GM19395 (cell line): ENCODE results near the gene ATP5F1D.

Source experiments
- ATAC-seq: cut with Tn5 transposase; IDR thresholded peaks from one replicate; pipeline ENCODE4 v1.9.1; 2021; ENCODE audit warnings: mild to moderate bottlenecking, moderate library complexity; ENCODE audit not compliant: unreplicated experiment

The ATP5F1D gene

DNA sequence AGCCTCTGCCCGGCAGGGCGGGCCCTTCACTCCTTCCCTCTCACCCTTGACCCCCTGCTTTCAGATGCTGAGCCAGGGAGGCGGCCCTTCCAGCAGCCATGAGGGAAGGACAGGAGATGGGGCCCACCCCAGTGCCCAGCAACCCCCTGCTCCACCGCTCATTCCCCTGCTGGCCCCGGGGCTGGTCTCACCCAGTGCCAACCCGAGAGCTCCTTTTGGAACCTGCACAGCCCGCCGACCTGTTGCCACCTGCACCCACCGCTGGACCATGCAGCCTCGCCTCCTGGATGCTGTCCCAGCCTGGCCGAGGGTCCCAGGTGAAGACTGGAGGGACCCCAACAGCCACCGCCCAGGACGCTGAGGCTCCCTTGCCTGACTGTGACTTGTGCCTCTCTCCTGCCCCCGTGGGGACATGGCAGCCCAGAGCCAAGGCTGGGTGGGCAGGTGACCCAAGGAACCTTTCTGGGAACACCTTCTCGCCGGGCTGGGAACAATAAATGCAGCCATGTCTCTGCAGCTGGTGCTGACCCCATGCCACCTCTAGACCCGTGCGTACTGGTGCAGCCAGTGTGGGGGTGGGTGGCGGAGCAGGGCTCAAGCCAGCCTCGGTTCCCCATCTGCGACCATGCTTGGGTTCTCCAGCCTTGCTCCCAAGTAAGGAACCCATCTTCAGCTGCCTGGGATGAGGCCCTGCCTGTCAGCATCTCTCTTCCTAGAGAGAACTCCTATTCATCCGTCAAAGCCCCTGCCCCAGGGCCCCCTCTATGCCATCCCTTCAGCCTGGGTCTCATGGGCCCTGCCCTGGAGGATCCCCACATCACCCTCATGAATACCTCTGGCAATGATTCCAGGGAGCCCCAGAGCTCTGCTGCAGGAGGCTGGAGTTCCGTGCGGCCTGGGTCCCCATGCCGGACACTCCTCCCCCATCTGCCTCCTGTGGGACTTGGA lies 37.4 kb downstream of the ATP5F1D start:
- no peak for ATAC-seq

DNA sequence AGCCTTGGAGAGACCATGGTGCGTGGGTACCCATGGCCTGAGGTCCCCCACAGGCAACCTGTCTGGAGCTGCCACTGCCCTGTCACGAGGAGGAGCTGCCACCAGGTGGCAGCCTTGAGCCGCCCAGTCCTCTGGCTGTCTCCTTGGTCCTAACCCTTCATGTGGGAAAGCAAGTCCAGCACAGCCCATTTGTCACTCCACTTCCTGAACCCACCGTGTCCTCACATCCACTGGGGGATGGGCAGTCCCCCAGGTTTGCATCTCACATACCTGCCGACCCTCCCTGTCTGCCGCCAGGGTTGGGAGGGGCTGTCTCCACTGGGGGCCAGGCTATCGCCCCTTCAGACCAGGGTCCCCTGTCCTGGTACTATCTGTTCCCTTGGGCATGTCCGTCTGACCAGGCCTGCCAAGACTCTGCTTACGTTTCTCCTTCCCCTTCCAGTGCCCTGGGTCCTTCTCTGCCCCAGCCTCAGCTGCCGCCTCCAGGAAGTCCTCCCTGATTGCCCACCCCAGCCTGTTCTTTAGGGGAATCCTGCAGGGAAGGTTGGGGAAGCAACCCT lies 38.3 kb downstream of the ATP5F1D start:
- no peak for ATAC-seq

DNA sequence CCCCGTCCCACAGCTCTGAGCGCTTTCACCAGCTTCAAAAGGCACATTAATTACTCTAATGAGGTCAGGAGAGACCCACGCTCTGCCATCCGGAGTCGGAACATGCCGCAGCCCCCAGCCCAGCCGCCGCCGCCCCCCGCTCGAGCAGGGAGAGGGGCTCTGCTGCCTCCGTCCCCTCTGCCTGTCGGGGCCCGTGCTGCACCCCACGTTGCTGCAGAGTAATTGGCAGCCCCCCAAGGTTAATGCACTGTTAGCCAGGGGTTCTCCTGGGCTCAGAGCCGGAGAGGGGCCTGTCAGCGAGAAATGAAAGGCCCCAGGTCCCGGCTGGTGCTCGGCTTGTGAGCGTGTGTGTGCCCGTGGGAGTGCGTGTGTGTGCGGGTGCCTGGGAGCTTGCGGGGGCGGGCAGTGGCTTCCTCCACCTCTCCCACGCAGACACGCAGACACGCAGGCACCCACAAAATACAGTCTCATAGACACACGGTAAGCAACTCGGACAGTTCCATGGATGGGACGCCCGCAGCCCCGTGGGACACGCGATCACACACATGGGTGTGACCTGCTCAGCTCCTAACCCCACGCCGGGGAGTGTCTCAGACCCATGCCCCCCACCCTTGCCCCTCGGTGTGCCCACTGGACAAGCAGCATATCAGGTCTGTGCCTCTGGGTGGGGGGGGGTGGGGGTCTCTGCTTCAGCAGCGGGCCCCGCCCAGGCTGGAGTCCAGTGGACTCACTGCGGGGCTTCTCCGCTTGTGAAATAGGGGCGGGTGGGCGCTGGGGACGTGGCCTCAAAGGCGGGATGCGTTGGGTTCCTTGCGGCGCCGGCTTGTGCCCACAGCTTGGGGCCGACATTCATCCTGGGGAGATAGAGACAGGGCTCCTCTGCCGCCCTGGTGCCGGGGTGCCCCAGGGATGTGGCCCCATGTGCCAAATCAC lies 39.4 kb downstream of the ATP5F1D start:
- no peak for ATAC-seq

DNA sequence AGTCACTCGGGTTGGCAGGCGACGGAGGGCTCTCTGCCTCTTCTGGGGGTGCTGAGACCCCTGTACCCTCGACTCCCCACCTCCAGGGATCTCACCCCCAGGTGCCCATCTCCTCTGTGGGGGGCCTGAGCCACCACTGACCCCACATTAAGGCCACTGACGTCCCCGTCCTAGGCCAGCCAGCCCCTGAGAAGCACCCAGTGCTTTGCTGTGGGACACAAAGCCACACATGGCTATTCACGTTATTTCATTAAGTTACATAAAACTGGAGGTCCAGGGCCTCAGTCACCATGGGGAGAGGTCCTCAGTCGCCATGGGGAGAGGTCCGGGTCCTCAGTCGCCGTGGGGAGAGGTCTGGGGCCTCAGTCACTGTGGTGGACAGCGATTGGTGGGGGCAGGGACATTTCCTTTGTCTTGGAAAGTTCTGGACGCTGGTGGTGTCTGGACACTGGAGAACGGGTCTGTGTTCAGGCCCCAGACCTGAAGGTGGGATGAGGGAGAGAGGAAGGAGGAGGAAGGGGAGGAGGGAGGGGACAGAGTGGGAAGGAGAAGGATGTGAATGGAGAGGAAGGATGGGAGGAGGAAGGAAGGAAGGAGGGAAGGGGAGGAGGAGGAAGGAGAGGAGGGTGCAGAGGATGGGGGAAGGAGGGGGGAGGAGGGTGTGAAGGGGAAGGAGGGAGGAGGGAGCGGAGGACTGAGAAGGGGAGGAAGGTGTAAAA lies 40.2 kb downstream of the ATP5F1D start:
- ATAC-seq = no peak

DNA sequence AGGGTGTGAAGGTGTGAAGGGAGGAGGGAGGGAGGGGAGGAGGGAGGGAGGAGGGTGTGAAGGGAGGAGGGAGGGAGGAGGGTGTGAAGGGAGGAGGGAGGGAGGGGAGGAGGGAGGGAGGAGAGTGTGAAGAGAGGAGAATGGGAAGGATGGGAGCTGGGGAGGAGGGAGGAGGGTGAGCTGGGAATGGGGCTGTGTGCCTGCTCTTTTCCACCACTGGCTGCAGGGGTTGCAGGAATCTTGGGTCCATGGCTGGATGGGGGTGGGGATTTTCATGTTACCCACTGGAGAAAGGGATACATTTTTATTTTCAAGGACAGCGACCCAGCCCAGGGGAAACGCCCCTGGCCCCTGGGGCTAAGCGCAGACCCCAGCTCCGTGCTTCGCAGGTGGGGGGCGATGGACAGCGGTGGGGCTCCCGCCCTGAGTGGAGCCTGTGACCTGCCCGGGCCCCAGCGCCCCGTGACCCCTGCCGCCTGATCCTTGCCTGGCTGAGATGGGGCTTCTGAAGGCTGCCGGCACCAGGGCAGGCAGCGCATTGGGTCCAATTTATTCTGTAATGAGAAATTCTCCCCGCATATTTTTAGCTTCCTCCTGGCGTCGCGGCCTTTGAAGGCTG lies 41.1 kb downstream of the ATP5F1D start:
- no peak for ATAC-seq

DNA sequence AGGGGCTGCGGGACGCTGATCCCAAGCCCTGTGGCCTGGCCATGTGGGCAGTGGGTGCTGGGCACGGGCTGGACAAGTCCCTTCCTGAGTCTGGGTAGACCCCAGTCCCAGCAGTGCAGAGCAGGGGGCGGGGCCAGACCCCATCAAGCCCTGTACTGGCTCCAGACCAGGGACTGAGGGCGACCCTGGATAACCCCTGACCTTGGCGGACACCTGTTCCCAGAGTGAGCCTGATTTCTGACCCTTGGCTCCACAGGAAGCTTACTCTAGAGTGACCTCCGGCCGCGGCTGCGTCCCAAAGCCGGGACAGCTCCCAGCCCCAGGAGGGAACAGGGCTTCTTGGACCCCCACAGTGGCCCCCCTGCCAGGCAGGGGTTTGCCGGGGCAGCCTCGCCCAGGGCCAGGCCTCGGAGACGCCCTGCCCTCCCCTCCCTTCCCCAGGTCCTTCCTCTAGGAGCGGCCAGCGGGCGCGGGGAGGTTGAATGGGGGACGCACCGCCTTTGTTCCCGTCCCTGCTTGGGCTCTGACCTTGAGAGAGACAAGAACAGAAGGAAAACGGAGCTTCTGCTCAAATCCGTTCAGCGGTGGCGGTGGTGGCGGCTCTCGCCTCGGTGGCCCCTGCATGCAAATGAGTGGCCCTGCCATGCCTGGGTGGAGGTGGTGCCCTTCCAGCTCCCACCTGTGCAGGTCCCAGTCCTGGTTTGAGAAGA lies 41.8 kb downstream of the ATP5F1D start:
- no peak for ATAC-seq

DNA sequence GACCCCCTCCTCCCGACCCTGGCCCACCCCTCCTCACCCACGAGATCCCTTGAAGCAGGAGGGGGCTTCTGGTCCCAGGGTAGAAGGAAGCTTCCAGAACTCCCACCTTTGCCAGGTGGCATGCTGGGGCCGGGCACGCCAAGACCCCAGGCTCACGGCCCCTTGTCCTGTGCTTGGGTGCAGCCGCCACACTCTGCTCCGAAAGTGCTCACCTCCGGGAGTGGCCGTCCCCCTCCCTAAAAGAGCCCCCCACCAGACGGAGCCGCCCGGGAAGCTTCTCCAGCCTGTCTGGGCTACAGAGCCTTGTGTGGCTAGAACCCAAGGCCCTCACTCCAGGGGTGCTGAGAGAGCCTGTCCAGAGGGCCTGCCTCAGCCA lies 42.4 kb downstream of the ATP5F1D start:
- ATAC-seq = no peak

DNA sequence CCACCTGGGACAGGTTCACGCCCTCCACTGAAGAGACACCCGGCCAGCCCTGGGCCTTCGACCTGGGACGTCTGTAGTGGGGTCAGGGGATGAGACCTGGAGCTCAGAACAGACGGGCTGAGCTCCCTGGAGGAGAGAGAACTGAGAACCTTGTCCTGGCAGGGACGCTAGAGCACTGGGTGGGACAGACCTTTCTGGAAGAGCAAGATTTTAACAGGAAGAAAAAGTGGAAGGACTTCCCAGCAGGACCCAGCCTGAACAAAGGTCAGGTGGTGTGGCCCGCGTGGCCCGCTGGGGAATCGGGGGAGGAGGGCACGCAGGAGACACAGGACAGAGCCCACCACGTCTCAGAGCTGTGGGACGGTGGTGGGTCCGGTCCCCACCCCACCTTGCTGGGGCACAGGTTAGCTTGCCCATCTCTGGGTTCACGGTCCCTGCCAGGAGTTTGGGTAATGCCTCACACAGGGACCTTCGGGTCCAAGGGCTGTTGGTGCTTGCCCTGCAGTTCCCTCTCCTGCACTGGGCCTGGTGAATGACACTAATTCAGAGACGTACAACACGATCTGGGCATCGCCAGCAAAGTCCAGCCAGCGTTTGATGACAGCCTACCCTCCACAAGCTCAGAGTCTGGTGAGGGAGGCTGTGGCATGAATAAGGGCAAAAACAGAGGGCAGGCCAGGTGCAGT lies 42.9 kb downstream of the ATP5F1D start:
- no peak for ATAC-seq

DNA sequence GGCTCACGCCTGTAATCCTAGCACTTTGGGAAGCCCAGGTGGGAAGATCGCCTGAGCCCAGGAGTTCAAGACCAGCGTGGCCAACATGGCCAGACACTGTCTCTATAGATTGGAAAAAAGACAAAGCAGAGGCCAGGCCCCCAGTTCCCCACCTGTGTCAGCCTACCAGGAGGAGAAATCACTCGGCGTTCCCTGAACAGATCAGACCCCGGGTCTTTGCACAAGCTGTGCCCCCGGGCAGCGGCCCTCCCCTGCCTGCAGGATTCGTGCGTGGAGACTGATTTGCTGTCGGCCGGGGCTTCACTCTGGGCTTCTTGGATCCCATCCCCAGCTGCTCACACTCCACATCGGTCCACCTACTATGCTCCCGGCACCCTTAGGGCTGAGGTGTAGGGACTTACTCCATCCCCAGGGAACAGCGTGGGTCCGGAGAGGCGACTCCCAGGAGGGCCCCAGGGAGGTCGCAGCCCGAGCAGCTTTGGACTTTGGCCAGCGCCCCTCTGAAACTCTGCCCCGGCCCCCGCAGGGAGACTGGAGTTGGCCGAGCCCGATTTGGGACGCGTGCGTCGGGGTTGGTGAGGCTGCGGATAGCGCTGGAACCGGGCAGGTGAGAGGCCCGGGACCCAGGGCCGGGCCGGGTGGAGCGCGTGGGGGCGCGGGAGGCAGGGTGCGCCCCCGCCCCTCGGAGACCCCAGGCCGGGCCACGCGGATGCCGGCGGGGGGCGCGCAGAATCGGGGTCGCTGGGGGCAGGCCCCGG lies 43.6 kb downstream of the ATP5F1D start:
- ATAC-seq = no peak

DNA sequence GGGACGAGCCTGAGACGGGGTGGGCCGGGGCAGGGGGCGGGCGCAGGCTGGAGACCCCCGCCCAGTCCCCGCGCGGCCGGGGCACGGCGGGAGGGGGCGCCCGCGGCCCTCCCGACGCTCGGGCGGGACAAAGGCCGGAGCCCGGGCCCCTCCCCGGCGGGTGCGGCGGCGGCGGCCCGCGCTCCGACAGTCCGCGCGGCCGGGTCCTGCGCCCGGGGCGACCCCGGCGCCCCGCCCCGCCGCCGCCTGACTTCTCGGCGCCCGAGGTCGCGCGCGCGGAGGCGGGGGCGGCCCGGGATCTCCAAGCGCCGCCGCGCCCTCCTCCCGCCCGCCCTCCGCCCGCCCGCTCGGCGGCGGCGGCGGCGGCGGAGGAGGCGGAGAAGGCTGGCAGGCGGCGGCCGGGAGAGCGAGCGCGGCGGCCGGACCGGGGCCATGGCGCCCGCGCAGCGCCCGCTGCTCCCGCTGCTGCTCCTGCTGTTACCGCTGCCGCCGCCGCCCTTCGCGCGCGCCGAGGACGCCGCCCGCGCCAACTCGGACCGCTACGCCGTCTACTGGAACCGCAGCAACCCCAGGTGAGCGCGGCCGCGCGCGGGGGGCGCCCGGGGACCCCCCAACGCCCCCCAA lies 44.3 kb downstream of the ATP5F1D start, which contains the start of gene EFNA2:
Gene EFNA2, plus strand, starts transcription at position 137 of the 624 bp plus-strand sequence. Its CDS starts 296 bp downstream, at position 433.
- ATAC-seq = no peak

DNA sequence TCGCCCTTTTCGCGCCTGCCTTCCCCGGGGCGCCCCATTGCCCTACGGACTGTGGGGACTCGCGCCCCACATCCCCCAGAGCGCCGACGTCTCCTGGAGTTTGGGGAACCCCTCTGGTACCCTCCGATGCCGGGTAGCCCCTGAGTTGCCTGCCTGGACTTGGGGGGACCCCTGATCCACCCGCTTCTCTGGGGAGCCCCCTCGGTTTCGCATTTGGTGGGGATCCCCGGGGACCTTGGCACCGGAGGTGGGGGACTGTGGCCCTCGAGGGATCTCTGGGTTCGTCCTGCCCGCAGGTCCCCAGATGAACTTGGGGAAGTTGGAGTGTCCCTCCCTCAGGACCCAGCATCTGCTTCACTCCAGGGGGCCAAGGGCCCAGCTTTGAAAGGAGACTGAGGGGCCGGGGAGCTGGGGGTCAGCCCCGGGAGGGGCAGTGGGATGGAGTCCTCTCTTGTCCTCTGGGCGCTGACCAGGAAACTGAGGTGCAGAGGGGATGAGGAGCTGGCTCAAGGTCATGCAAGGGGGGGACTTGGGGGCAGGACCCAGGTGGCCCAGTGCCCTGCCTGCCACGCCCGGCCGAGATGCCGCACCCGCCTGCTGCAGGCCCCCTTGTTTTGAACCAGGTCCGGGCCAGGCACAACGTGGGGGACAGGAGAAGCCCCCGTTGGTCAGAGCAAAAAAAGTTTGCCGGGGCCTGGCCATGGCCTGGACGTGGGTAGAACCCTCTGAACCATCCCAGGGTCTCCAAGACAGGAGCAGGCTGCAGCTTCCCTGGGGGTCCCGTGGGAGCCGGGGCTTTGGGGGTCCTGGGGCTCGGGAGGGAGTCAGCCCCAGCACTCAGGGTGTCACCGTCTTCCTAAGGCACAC lies 45.2 kb downstream of the ATP5F1D start:
- ATAC-seq = no peak

DNA sequence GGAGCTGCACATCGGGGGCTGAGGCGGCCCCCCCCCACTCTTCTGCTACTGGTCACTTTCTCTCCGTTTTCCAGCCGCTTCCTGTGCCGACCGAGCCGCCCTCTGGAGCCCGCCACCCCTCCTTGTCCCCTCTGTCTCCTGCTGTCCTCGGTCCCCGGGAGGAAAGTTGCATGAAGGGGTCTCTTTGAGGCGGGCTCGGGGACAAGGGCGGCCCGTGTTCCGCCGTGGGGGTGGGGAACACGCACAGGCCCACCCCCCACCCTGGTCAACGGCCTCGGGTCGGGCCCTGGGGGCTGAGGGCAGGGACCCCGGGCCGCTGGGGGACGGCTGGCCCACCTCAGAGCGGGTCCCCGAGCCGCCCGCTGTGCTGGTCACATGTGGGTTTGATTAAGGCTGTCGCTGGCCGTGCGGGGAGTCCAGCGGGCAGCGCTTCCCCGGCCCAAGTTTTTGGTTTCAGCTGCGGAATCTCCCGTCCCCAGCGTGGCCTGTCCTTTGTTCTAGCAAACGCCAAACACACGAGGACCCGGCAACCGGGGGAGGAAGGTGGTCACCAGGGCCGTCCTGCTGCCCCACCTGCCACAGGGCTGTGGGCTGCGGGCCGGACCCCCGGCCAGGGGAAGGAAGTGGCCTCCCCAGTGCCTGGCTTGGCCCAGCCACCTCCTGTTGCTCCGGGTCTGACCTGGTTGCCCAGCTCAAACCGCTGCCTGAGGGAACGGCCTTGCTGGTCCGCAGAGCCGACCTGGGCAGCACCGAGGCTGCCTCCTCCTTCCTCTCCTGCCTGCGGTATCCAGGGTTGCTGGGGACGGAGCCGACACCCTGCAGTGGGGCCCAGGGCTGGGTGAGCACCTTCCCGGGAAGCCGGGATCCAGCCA lies 46.0 kb downstream of the ATP5F1D start:
- ATAC-seq = no peak

DNA sequence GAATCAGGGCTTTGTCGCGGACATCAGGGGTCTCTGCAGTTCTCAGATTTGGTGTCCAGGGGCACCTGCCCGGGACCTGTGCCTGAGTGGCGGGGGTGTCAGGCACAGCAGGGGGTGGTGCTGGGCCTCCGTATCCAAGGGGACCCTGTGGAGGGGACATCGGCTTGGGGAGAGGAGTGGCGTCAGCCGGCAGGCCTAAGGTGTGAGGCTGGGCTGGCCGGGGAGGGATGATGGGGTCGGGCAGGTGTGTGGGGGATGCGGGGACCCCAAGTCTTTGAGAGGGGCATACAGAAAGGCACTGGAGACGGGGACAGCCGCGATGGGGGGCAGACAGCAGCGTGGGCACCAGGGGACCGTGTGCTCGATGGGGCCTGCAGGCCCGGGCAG lies 46.7 kb downstream of the ATP5F1D start:
- no peak for ATAC-seq

DNA sequence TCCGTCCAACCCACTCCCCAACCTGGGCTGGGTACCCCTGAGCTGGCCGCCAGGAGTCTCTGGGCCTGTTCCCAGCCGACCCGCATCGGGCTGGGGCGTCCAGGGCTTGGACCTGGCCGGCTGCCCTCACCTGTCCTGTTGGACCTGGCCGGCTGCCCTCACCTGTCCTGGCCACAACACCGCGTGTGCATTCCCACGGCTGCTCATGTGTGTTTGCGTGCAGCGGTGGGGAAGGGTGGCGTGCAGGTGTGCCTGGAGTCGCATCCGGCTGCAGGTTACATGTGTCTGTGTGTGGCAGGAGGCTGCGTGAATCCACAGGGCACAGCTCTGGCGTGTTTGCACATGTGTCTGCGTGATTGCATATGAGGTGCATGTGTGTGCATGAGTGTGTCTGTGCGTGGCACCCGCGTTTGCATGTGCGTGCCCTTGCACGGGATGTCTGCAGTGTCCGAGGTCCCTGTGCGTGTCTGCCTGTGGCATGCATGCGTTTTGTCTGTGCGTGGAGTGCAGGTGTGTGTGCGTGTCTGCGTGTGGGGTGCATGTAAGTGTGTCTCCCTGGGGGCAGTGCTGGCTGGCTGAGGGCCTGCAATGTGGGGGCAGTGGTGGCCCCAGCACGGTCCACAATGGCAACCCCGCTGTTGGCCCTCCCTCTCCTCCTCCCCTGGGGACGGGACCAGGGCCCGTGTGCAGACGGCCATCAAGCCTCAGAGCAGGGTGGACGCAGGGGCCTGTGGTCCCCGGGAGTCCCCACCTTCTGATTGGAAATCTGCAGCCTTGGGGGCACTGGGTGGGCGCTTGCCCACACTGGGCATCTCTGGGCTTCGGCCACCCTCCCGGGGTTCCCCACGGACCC lies 47.5 kb downstream of the ATP5F1D start:
- no peak for ATAC-seq

DNA sequence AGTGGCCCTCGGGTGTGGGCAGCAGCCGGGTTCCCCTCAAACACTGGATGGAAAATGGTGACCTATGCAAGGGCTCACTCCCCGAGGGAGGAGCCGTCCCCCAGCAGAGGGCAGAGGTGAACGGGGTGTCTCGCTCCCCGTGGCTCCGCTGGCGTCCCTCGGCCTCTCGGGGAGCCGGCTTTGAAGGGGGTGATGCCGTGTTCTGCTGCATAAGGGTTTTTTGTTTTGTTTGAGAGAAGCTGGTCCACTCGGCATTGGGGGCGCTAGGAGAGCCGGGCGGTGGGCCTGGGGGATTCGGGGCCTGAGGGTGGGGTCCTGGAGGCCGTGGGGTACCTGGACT lies 48.1 kb downstream of the ATP5F1D start:
- no peak for ATAC-seq
